K562 (cell line): Measurements from ENCODE around the gene EXOC4. TPM values are rescaled to one million over a fixed set of nuclear protein-coding genes. Genes with fewer than 3 reads are reported as not detected.

Source experiments
- MAFG ChIP-seq: fragments of 450-650 bp; conservative IDR thresholded peaks from 2 replicates; pipeline ENCODE4 v1.6.1; 2016; ENCODE audit warnings: missing genetic modification characterization, missing compliant biosample characterization
- MYC ChIP-seq, 2 experiments: fragments of 250-450 bp in 1 of 2; sonication (Bioruptor Pico) in 1 of 2; IDR thresholded peaks; 2 replicates each; pipeline versions ENCODE4 v1.5.1 to v1.6.1; 2012 to 2021; ENCODE audit warnings: low read depth in 2 of 2, borderline replicate concordance in 1 of 2, improper control_type of control experiment in 1 of 2, low read length in 1 of 2, mild to moderate bottlenecking in 1 of 2, moderate library complexity in 1 of 2
- RBM25 ChIP-seq: fragments of 200-400 bp; formaldehyde crosslinking; IDR thresholded peaks from 2 replicates; pipeline ENCODE4 v1.6.1; 2018; ENCODE audit warnings: low read length, low read depth, moderate library complexity; ENCODE audit not compliant: severe bottlenecking
- RBM34 ChIP-seq: fragments of 200-400 bp; formaldehyde crosslinking; IDR thresholded peaks from 2 replicates; pipeline ENCODE4 v1.6.1; 2018; ENCODE audit warnings: low read length, borderline replicate concordance; ENCODE audit not compliant: insufficient read depth
- ZNF316 ChIP-seq: fragments of 450-650 bp; IDR thresholded peaks from 2 replicates; pipeline ENCODE4 v1.6.1; 2016
- ZNF431 ChIP-seq: sonication (generic); formaldehyde crosslinking; IDR thresholded peaks from 2 replicates; pipeline ENCODE4 v1.8.0; 2022; ENCODE audit warnings: mild to moderate bottlenecking, missing genetic modification reagents
- ZNF780A ChIP-seq: fragments of 250-450 bp; sonication (Bioruptor Pico); IDR thresholded peaks from 2 replicates; pipeline ENCODE4 v1.5.0; 2021; ENCODE audit warnings: mild to moderate bottlenecking
- polyA plus RNA-seq, 8 experiments: library from polyadenylated mRNA; depleted of rRNA in 4 of 8; stranded (reverse) in 5 of 8; unstranded in 3 of 8; fragments of >200 nt; fragmentation: Nextera tagmentation in 2 of 8; fragmentation: Illumina TruSeq in 1 of 8; extraction: Ambion mirVana in 2 of 8; extraction: Trizol in 1 of 8; gene quantifications; 2 replicates each; pipeline versions ENCODE4 v1.2.1 to v1.2.3, GENCODE V29; 2011 to 2014; ENCODE audit warnings: inconsistent platforms in 1 of 8, missing spikeins in 1 of 8
- total RNA-seq, 7 experiments: library from RNA; depleted of rRNA in 6 of 7; stranded (reverse); fragments of >200 nt in 6 of 7; fragmentation: Illumina TruSeq in 2 of 7; extraction: Trizol in 2 of 7; gene quantifications; 2 replicates each; pipeline versions ENCODE4 v1.2.1 to v1.2.3, GENCODE V29; 2011 to 2021; ENCODE audit warnings: low replicate concordance in 1 of 7
- TF ChIP-seq, protein P1 (sequence below): fragments of 450-650 bp; IDR thresholded peaks from 2 replicates; pipeline ENCODE4 v1.6.1; 2017; ENCODE audit warnings: antibody characterized with exemption
- TF ChIP-seq, protein P2 (sequence below): sonication (generic); formaldehyde crosslinking; IDR thresholded peaks from 2 replicates; pipeline ENCODE4 v1.8.0; 2023; ENCODE audit warnings: mild to moderate bottlenecking, missing genetic modification reagents
- TF ChIP-seq, protein P3 (sequence below): sonication (generic); formaldehyde crosslinking; IDR thresholded peaks from 2 replicates; pipeline ENCODE4 v1.8.0; 2022; ENCODE audit warnings: mild to moderate bottlenecking, missing genetic modification reagents

EXOC4 gene
- total and polyA plus RNA-seq, 9 of the 15 experiments (the other 6 are each of a cell fraction or from before 2014, with no cell fraction given), result 18.5 to 73.1 (median 46.6) TPM

DNA sequence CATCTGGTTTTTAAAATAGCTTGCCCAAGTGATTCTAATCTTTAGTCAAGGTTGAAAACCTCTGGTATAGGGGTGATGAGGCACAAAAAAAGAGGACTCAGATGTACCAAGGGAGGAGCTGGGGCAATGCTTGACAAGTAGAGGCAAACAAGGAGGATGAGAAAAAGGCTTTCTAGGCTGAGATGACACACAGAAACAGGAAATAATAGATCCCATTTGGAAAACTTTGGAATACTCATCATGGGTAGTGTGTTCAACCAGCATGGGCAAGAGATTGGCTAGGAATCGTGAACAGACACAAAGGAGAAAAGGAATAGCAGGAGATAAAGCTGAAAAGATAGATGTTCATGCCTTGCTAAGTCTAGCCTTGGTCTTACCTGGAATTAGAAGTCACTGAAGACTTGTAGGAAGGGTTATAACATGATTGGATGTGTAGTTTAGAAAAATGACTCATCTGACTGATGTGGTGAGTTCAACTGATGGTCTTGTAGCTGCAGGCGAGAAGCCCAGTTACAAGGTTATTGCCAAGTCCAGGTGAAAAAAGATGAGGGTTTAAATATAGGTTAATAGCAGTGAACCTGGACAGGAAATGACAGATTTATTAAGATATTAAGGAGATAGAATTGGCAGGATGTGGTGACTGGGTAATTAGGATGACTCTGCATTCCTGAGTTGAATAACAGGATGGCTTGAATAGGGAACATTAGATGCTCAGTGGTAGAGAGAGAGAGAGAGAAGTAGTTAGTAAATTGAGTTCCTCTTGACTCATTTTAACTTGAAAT, 660.2 kb downstream of the EXOC4 start (continued):
- TF ChIP-seq, protein P1, sequence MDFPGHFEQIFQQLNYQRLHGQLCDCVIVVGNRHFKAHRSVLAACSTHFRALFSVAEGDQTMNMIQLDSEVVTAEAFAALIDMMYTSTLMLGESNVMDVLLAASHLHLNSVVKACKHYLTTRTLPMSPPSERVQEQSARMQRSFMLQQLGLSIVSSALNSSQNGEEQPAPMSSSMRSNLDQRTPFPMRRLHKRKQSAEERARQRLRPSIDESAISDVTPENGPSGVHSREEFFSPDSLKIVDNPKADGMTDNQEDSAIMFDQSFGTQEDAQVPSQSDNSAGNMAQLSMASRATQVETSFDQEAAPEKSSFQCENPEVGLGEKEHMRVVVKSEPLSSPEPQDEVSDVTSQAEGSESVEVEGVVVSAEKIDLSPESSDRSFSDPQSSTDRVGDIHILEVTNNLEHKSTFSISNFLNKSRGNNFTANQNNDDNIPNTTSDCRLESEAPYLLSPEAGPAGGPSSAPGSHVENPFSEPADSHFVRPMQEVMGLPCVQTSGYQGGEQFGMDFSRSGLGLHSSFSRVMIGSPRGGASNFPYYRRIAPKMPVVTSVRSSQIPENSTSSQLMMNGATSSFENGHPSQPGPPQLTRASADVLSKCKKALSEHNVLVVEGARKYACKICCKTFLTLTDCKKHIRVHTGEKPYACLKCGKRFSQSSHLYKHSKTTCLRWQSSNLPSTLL, result no peak
- TF ChIP-seq ZNF780A (CRISPR knock-in tag) (no peak), RBM25 (no peak), ZNF316 (0 out of 2 replicates have a peak, but pooled peaks have one; percentile 33), MYC (IDR thresholded peaks at IDR 0.05; ENCODE audit: low read depth, low read length) (no peak), MYC (CRISPR knock-in tag; IDR thresholded peaks at IDR 0.05; ENCODE audit: borderline replicate concordance, low read depth) (no peak), MAFG (peak; percentile 55), RBM34 (no peak), ZNF431 (CRISPR knock-in tag) (no peak)
- TF ChIP-seq, protein P2, sequence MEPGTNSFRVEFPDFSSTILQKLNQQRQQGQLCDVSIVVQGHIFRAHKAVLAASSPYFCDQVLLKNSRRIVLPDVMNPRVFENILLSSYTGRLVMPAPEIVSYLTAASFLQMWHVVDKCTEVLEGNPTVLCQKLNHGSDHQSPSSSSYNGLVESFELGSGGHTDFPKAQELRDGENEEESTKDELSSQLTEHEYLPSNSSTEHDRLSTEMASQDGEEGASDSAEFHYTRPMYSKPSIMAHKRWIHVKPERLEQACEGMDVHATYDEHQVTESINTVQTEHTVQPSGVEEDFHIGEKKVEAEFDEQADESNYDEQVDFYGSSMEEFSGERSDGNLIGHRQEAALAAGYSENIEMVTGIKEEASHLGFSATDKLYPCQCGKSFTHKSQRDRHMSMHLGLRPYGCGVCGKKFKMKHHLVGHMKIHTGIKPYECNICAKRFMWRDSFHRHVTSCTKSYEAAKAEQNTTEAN (CRISPR knock-in tag), result no peak
- TF ChIP-seq, protein P3, sequence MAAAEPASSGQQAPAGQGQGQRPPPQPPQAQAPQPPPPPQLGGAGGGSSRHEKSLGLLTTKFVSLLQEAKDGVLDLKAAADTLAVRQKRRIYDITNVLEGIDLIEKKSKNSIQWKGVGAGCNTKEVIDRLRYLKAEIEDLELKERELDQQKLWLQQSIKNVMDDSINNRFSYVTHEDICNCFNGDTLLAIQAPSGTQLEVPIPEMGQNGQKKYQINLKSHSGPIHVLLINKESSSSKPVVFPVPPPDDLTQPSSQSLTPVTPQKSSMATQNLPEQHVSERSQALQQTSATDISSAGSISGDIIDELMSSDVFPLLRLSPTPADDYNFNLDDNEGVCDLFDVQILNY (CRISPR knock-in tag), result no peak
